Measurements from ENCODE around the gene GSTO2. TPM values are rescaled to one million over a fixed set of nuclear protein-coding genes. Genes with fewer than 3 reads are reported as not detected.

The GSTO2 gene
- total and polyA plus RNA-seq, 10 donors = 0.32 to 1.4 (median 0.91) TPM

- no peak overlapping the region for H3K4me3 ChIP-seq
- TF ChIP-seq POLR2AphosphoS5 (IDR thresholded peaks at IDR 0.05) = peak in 1 of 3 donors; percentile 58
- TF ChIP-seq, protein P1, sequence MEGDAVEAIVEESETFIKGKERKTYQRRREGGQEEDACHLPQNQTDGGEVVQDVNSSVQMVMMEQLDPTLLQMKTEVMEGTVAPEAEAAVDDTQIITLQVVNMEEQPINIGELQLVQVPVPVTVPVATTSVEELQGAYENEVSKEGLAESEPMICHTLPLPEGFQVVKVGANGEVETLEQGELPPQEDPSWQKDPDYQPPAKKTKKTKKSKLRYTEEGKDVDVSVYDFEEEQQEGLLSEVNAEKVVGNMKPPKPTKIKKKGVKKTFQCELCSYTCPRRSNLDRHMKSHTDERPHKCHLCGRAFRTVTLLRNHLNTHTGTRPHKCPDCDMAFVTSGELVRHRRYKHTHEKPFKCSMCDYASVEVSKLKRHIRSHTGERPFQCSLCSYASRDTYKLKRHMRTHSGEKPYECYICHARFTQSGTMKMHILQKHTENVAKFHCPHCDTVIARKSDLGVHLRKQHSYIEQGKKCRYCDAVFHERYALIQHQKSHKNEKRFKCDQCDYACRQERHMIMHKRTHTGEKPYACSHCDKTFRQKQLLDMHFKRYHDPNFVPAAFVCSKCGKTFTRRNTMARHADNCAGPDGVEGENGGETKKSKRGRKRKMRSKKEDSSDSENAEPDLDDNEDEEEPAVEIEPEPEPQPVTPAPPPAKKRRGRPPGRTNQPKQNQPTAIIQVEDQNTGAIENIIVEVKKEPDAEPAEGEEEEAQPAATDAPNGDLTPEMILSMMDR (IDR thresholded peaks at IDR 0.05 in 8 of 11, conservative IDR thresholded peaks at IDR 0.05 in 3 of 11) = no peak
- no peak for TF ChIP-seq POLR2A (IDR thresholded peaks at IDR 0.05)
- 96 to 98% (median 97%) methylated on average over 19 to 22 of the region's 22 CpGs for WGBS, 5 donors
- intact Hi-C loops (cut with DNase I; ENCODE audit: low total_unique reads) = no loop called here
- peaks cover 5 to 75% (median 44%) of the 10 kb centered on the region in 6 donors for H3K36me3 ChIP-seq
- H3K27me3 ChIP-seq (replicated peaks in 1 of 7) = no peaks in the 10 kb centered on the region
- H3K4me1 ChIP-seq = peaks cover 21 to 86% (median 39%) of the 10 kb centered on the region in 6 donors
- H3K9me3 ChIP-seq = no peaks in the 10 kb centered on the region
- peak overlapping the region in 1 of 8 donors; percentile 72 for H3K27ac ChIP-seq
- peak; percentile 74 for DNase-seq
Measured at GRCh38 chr10:104315486-104315921, 46.5 kb downstream of the GSTO2 start.

DNA sequence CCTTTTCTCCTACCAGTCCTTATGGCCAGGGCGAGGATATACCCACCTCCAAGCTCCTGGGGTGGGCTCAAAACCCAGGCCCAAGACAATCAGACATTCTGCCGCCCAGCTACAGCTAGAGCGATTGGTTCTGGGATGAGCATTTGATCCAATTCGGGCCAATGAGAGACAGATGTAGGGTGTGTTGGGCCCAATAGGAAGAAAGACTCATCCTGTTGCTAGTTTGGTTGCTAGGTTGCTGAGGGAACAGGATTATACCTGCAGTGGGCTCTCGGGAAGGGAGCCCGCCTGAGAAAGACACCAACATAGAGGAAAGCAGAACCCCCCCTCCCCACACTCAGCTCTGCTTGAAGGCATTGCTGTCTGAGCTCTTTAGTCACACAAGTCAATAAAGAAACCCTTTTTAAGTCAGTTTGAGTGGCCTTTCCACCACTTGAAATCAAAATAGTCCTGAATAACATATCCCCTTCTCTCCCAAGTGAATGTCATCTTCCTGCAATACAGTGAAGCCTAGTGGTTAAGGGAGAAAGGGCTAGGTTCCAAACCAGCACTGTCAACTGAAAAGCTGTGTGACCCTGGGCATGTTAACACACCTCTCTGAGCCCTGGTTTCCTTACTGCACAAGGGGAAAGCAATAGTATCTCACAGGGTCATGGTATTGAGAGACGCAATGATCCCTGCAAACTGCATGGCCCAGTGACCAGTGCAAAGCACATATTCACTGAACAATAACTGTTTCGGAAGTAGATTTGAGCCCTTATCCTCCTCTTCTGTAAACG lies 47.5 kb downstream of the GSTO2 start:
- H3K27ac ChIP-seq = peak overlapping the region in 5 of 8 donors; percentile 11 to 100 (median 72)
- DNase-seq = peak; percentile 25
- H3K36me3 ChIP-seq = peaks cover 5 to 74% (median 40%) of the 10 kb centered on the region in 6 donors
- intact Hi-C loops (cut with DNase I; ENCODE audit: low total_unique reads) = no loop called here
- 85 to 96% (median 93%) methylated on average over 9 of the region's 9 CpGs for WGBS, 5 donors
- H3K9me3 ChIP-seq = no peaks in the 10 kb centered on the region
- peaks cover 29 to 89% (median 49%) of the 10 kb centered on the region in 6 donors for H3K4me1 ChIP-seq
- no peaks in the 10 kb centered on the region for H3K27me3 ChIP-seq (replicated peaks in 1 of 7)
- TF ChIP-seq, protein P1 (IDR thresholded peaks at IDR 0.05 in 8 of 11, conservative IDR thresholded peaks at IDR 0.05 in 3 of 11) = no peak
- no peak for TF ChIP-seq POLR2AphosphoS5 (IDR thresholded peaks at IDR 0.05)
- TF ChIP-seq POLR2A (IDR thresholded peaks at IDR 0.05) = no peak
- H3K4me3 ChIP-seq = no peak overlapping the region

DNA sequence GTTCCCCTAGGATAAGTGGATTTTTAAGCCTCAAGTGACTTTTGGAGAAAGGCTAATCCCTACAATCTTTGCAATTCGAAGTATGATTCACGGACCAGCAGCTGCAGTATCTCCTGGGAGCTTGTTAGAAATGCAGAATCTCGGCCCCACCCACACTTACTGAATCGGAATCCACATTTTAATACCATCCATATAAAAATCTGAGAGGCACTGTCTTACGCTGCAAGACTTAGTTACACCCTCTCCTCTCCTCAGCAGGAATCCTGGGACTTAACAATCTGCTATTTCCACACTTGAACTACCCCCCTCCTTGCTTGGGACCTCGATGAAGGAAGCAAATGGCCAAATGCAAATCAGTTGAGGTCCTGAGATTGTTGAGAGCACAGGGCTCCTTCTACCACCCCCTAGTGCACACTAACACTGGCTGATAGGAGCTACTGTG lies 48.3 kb downstream of the GSTO2 start:
- intact Hi-C loops (cut with DNase I; ENCODE audit: low total_unique reads) = no loop called here
- H3K9me3 ChIP-seq = no peaks in the 10 kb centered on the region
- peaks cover 5 to 66% (median 39%) of the 10 kb centered on the region in 6 donors for H3K36me3 ChIP-seq
- peak; percentile 13 for DNase-seq
- H3K4me3 ChIP-seq = no peak overlapping the region
- peaks cover 36 to 89% (median 55%) of the 10 kb centered on the region in 6 donors for H3K4me1 ChIP-seq
- H3K27ac ChIP-seq = peak overlapping the region in 5 of 8 donors; percentile 18 to 100 (median 72)
- WGBS, 5 donors = 66 to 76% (median 71%) methylated on average over 6 of the region's 6 CpGs
- TF ChIP-seq POLR2AphosphoS5 (IDR thresholded peaks at IDR 0.05) (no peak), POLR2A (IDR thresholded peaks at IDR 0.05) (no peak)
- TF ChIP-seq, protein P1 (IDR thresholded peaks at IDR 0.05 in 8 of 11, conservative IDR thresholded peaks at IDR 0.05 in 3 of 11) = no peak
- H3K27me3 ChIP-seq (replicated peaks in 1 of 7) = no peaks in the 10 kb centered on the region

DNA sequence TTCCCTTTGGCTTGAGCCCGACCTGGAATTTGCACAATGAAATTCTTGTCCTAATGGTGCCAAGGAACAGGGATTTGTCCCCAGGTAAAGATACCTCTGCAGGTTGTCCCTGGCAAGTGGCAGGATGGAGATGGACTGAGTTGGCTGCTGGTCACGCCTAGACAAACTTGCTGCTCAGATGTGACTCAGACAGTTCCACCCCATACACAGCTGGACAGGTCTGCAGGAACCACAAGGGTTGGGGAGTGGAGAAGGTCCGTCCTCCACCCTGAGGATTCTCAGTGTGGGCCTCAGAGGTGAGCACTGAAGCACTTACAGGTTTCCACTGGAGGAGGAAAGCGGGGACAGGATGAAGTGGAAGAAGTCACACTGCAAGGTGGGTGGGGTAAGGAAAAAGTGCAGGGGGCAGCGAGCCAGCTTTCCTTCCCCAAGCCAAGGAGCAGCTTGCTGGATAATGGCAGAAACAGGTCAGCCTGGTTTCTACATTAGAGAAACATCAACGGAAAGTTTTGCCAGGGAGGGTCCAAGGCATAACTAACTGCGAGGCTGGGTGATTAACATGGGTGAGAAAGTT lies 48.8 kb downstream of the GSTO2 start:
- H3K36me3 ChIP-seq = peaks cover 5 to 61% (median 35%) of the 10 kb centered on the region in 6 donors
- H3K4me1 ChIP-seq = peaks cover 42 to 90% (median 59%) of the 10 kb centered on the region in 6 donors
- TF ChIP-seq, protein P1 (IDR thresholded peaks at IDR 0.05 in 8 of 11, conservative IDR thresholded peaks at IDR 0.05 in 3 of 11) = no peak
- TF ChIP-seq POLR2A (IDR thresholded peaks at IDR 0.05) = no peak
- no peak for TF ChIP-seq POLR2AphosphoS5 (IDR thresholded peaks at IDR 0.05)
- no peaks in the 10 kb centered on the region for H3K27me3 ChIP-seq (replicated peaks in 1 of 7)
- WGBS, 5 donors = 83 to 92% (median 88%) methylated on average over 7 of the region's 7 CpGs
- intact Hi-C loops (cut with DNase I; ENCODE audit: low total_unique reads) = no loop called here
- no peaks in the 10 kb centered on the region for H3K9me3 ChIP-seq
- no peak overlapping the region for H3K4me3 ChIP-seq
- peak; percentile 41 for DNase-seq
- peak overlapping the region in 5 of 8 donors; percentile 18 to 100 (median 72) for H3K27ac ChIP-seq
